ENCODE results near the gene NRIP1.

The NRIP1 gene

GRCh38 chr21:15037900-15038293, 26.9 kb downstream of the NRIP1 start:
- no peak for DNase-seq (ENCODE audit: low read depth)

- no peak for DNase-seq (ENCODE audit: low read depth)
Observed at GRCh38 chr21:15037095-15037899, 27.5 kb downstream of the NRIP1 start.

- no peak for DNase-seq (ENCODE audit: low read depth)
Observed at GRCh38 chr21:15036189-15036588, 28.6 kb downstream of the NRIP1 start.

- peak; percentile 53 for DNase-seq (ENCODE audit: low read depth)
Observed at GRCh38 chr21:15034126-15034853, 30.5 kb downstream of the NRIP1 start.

- peak; percentile 73 for DNase-seq (ENCODE audit: low read depth)
Observed at GRCh38 chr21:15031790-15032357, 32.9 kb downstream of the NRIP1 start.

- peak; percentile 37 for DNase-seq (ENCODE audit: low read depth)
Observed at GRCh38 chr21:15031362-15031761, 33.4 kb downstream of the NRIP1 start.

GRCh38 chr21:15030861-15031260, 33.9 kb downstream of the NRIP1 start:
- peak; percentile 69 for DNase-seq (ENCODE audit: low read depth)

GRCh38 chr21:15029077-15029476, 35.7 kb downstream of the NRIP1 start:
- DNase-seq (ENCODE audit: low read depth): peak; percentile 35

- DNase-seq (ENCODE audit: low read depth): no peak
Observed at GRCh38 chr21:15028186-15028585, 36.6 kb downstream of the NRIP1 start.

GRCh38 chr21:15027056-15027455, 37.7 kb downstream of the NRIP1 start:
- no peak for DNase-seq (ENCODE audit: low read depth)

- no peak for DNase-seq (ENCODE audit: low read depth)
Observed at GRCh38 chr21:15026370-15026769, 38.4 kb downstream of the NRIP1 start.

- peak; percentile 36 for DNase-seq (ENCODE audit: low read depth)
Observed at GRCh38 chr21:15023776-15024175, 41.0 kb downstream of the NRIP1 start.

- DNase-seq (ENCODE audit: low read depth): no peak
Observed at GRCh38 chr21:15022608-15023261, 42.1 kb downstream of the NRIP1 start.

- no peak for DNase-seq (ENCODE audit: low read depth)
Observed at GRCh38 chr21:15020797-15021196, 44.0 kb downstream of the NRIP1 start.

GRCh38 chr21:15018382-15018781, 46.4 kb downstream of the NRIP1 start:
- DNase-seq (ENCODE audit: low read depth): no peak

GRCh38 chr21:15015622-15016471, 49.0 kb downstream of the NRIP1 start:
- DNase-seq (ENCODE audit: low read depth): peak; percentile 96

- DNase-seq (ENCODE audit: low read depth): no peak
Observed at GRCh38 chr21:15014221-15014620, 50.6 kb downstream of the NRIP1 start.

- DNase-seq (ENCODE audit: low read depth): no peak
Observed at GRCh38 chr21:15011967-15012366, 52.8 kb downstream of the NRIP1 start.

GRCh38 chr21:15010645-15011044, 54.2 kb downstream of the NRIP1 start:
- peak; percentile 61 for DNase-seq (ENCODE audit: low read depth)

- peak; percentile 92 for DNase-seq (ENCODE audit: low read depth)
Observed at GRCh38 chr21:15009837-15010363, 54.9 kb downstream of the NRIP1 start.

GRCh38 chr21:15007716-15008296, 57.0 kb downstream of the NRIP1 start:
- no peak for DNase-seq (ENCODE audit: low read depth)
